ENCODE results near the gene MPRIP.

MPRIP gene

GRCh38 chr17:17114592-17115225, 72.5 kb downstream of the MPRIP start:
- no peak for DNase-seq

DNA sequence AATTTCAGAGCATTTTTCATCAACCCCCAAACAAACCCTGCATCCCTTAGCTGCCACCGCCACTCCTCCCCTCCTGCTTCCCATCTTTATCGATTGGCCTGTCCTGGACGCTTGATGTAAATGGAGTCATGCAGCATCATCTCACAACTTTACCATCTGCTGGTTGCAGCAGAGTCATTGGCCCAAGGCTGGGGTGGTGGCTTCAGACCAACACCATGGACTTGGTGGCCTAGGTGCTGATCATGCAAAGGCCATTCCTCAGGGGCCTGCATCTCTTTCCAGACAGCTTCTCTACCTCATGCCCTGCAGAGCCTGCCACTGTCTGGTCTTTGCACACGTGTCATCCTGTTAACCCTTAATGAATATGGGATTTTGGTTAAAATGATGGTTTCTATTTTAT, 73.4 kb downstream of the MPRIP start:
- no peak for DNase-seq

DNA sequence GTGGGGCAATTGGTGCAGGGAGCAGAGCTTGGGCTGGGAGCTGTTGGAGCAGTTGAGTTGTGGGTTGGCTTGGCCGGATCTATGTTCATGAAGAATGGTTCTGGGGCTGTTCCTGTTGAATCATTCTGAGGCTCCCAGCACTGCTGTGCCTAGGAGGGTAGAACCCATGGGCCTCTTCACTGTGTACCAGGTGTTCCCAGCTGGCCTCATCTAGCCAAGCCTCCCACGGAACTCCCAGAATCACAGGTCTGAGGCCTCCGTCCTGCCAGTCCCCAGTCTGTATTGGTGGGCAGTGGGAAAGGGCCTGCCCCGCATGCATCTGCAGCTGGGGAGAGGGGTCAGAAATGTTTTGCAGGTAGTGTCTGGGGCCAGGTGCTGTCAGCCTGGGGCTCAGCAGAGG, 74.1 kb downstream of the MPRIP start:
- DNase-seq = no peak

- DNase-seq = no peak
Observed at GRCh38 chr17:17117923-17118322, 75.7 kb downstream of the MPRIP start.

- no peak for DNase-seq
Observed at GRCh38 chr17:17118399-17118798, 76.1 kb downstream of the MPRIP start.

- no peak for DNase-seq
Observed at GRCh38 chr17:17119106-17119505, 76.8 kb downstream of the MPRIP start.

- DNase-seq = no peak
Observed at GRCh38 chr17:17119533-17119932, 77.3 kb downstream of the MPRIP start.

GRCh38 chr17:17120294-17120693, 78.0 kb downstream of the MPRIP start:
- no peak for DNase-seq

- DNase-seq = no peak
Observed at GRCh38 chr17:17120701-17121100, 78.4 kb downstream of the MPRIP start.

DNA sequence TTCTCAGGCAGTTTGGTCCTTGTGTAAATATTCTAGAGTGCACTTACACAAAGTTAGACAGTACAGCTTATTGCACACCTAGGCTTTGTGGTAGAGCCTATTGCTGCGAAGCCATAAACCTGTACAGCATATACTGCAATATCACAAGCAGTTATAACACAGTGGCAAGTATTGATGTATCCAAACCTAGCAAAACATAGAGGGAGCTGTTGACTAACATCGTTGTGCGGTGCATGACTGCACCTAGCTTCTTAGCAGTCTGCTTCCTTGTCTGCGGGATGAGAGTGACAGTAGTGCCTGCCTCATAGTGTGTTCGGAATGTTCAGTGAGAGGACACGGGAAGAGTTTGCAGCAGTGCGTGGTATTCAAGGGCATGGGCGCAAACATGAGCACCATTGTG, 78.9 kb downstream of the MPRIP start:
- DNase-seq = no peak

DNA sequence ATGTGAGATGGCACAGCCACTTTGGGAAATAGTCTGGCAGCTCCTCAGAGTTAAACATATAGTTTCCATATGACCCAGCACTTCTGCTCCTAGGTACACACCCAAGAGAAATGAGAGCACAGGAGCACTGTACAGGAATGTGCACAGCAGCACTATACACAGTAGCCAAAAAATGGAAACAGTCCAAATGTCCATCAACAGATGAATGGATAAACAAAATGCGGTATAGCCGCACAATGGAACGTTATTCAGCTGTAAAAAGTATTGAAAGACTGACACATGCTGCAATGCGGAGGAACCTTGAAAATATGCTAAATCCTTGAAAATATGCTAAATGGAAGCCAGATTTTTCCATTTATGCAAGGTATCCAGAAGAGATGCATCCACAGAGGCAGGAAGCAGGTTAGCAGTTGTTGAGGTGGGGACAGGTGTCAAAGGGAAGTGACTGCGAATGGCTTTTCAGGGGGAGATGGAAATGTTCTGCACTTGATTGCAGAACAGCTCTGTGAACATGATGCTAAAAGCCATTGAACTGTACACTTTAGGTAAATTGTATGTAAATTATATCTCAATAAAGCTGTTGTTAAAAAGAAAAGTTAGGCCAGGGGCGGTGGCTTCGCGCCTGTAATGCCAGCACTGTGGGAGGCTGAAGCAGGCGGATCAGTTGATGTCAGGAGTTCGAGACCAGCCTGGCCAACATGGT, 80.7 kb downstream of the MPRIP start:
- no peak for DNase-seq

DNA sequence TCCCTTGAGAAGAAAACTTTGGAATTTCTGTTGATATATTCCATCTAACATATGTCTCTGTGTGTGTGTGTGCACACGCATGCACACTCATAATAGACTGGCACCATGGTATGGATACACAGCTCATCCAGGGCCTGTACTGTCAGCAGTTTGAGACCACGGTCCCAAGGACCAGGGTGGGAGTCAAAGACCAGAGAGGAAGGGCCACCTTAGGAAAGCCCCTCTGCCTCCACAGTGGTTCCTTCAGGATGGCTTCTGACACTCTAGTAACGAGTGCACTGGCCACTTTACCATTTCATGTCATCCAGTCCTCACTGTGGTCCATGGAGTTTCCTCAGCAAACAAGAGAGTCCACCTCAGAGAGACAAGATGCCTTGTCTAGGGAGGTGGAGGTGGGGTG, 82.1 kb downstream of the MPRIP start:
- DNase-seq = no peak

- no peak for DNase-seq
Observed at GRCh38 chr17:17125136-17126084, 83.2 kb downstream of the MPRIP start.

GRCh38 chr17:17126131-17127110, 84.2 kb downstream of the MPRIP start:
- no peak for DNase-seq

DNA sequence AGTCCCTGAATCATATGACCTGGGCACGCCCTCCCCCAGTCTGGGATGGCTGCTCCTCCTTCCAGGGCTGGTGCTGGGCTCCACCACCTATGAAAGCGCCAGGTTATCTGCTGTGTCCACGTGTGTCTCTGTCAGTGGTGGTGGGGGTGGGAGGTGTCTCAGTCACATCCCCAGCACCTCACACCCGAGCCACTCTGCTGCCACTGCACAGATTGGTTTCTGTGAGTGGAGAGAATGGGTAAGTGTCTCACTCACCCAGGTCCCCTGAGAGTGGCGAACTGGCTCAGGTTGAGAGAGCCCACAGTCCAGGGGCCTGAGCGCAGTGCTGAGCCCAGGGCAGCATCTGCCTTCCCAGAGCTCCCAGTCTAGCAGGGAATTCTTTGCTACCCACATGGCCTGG, 84.9 kb downstream of the MPRIP start:
- DNase-seq = no peak

- DNase-seq = no peak
Observed at GRCh38 chr17:17127730-17128291, 85.6 kb downstream of the MPRIP start.

DNA sequence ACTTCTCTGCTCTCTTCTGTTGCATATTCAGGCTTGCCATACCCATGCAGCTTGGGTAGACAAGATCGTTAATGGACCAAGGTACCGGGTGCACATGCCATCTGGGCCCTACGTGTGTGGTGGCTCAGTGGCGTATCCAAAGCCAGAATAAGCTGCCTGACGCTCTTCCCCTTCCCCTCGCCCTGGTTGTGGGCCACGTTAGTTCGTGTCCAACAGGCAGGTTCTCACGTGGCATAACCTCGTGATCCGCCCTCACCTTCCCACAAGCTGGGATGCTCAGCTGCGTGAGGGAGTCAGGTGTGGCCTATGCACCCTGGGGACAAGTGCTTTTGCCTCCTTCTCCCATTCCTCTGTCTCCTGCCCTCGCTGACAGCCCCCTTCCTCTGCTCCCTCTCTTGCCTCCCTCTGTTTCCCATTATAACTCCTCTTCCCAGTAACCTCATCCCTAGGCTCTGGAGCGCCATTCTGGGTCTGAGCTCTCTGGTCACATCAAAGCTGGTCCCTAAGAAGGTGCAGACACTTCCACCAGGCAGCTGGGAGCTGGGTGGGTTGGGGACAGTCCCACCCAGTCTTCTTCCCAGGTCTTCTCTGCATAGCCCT, 86.3 kb downstream of the MPRIP start:
- DNase-seq = no peak

GRCh38 chr17:17129466-17129865, 87.2 kb downstream of the MPRIP start:
- peak; percentile 53 for DNase-seq

GRCh38 chr17:17130077-17130844, 88.0 kb downstream of the MPRIP start:
- no peak for DNase-seq

DNA sequence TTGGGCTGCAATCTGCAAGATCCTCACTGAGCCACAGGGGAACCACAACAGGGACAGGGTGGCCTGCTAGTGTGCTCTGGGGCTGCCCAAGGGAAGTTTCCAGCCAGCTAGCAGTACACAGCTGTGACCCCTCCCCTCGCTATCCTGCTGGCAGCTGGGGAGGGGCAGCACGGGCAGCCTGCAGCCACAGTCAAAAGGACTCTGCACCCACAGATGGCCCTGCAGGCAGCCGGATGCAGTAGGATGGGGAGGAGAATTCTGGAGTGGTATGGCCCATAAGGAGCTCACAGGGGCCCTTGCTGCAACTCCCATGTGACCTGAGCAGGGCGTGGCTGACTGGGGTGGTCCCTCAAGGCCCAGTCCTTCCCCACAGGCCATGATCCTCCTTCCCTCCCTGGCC, 89.6 kb downstream of the MPRIP start:
- no peak for DNase-seq

- no peak for DNase-seq
Observed at GRCh38 chr17:17132746-17133145, 90.5 kb downstream of the MPRIP start.
